ENCODE data around the gene BORCS5. TPM values are rescaled to one million over a fixed set of nuclear protein-coding genes. Genes with fewer than 3 reads are reported as not detected.

BORCS5 gene
- total and polyA plus RNA-seq, 2 of the 8 experiments (the other 6 are each of a cell fraction or from before 2014, with no cell fraction given): 8.3 to 17.4 TPM

DNA sequence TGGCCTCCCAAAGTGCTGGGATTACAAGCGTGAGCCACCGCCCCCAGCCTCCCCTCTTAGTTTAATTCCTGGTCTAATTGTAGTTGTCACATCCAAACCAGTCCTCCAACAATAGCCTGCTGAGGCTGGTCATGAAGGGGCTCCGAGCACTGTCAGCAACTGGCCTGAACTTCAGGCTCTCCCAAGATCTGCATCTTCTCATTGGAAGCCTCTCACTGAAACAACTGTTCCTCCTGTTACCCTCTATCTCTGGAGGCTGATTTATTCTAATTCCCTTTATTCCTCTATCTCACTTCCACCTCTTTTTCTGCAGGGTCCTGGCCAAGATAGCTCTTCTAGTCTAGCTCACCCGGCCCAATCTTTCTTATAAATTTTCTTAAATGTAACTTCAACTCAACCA lies 116.3 kb downstream of the BORCS5 start:
- 94% methylated on average over 4 of the region's 4 CpGs; no CpG with 5 or more reads in 1 of the 2 experiments for WGBS, 2 experiments (ENCODE audit: extremely low coverage in 1 of 2, insufficient coverage in 1 of 2, insufficient read length in 1 of 2, insufficient replicate concordance in 2 of 2, low coverage in 1 of 2, low lambda C conversion rate in 2 of 2, missing lambda C conversion rate in 1 of 2)

More for the DNA sequence above, 116.3 kb downstream of the BORCS5 start:
- Histone ChIP-seq H4K8ac (ENCODE audit: extremely low read depth, insufficient read depth, low read length) (no peak overlapping the region), H4K20me1 (replicated peaks in 1 of 2; ENCODE audit: control insufficient read depth in 1 of 2, insufficient read depth in 2 of 2, low read length in 2 of 2) (no peaks in the 10 kb centered on the region), H3K79me1 (ENCODE audit: low read depth, low read length) (no peaks in the 10 kb centered on the region; the same call in 1 of the 2 replicates), H2BK20ac (ENCODE audit: low read length) (no peak overlapping the region), H3K56ac (replicated peaks; ENCODE audit: insufficient read length, low read depth, low read length) (no peak overlapping the region), H3K9me3 (ENCODE audit: insufficient read depth in 2 of 2, low read depth in 1 of 2, low read length in 1 of 2) (peaks cover 7 to 10% of the 10 kb centered on the region in 2 experiments), H3K36me3 (ENCODE audit: control insufficient read depth in 2 of 4, insufficient read depth in 4 of 4, low read length in 3 of 4) (peaks cover 15 to 32% (median 30%) of the 10 kb centered on the region in 4 experiments), H2AK5ac (ENCODE audit: low read depth, low read length) (no peak overlapping the region), H4K91ac (replicated peaks; ENCODE audit: insufficient read length, low read length) (no peak overlapping the region), H3K23ac (ENCODE audit: insufficient read length) (no peak overlapping the region), H3K4me1 (replicated peaks in 1 of 4; ENCODE audit: control insufficient read depth in 3 of 4, insufficient read depth in 4 of 4, low read length in 3 of 4) (peaks cover 0 to 3% (median 0%) of the 10 kb centered on the region in 4 experiments; a peak in 2 of 7 replicates), H3K23me2 (ENCODE audit: low read depth, low read length) (no peaks in the 10 kb centered on the region), H3K4ac (replicated peaks; ENCODE audit: insufficient read length, low read depth, low read length) (no peak overlapping the region), H2BK12ac (ENCODE audit: low read depth, low read length) (no peak overlapping the region), H2BK15ac (ENCODE audit: low read length) (no peak overlapping the region), H3K9ac (replicated peaks in 1 of 4; ENCODE audit: extremely low read depth in 1 of 4, low read depth in 3 of 4, low read length in 3 of 4) (no peak overlapping the region), H2BK5ac (ENCODE audit: low read depth, low read length) (no peak overlapping the region), H3K4me3 (ENCODE audit: extremely low read depth in 1 of 4, insufficient read depth in 2 of 4, low read depth in 3 of 4, low read length in 4 of 4) (no peak overlapping the region), H2AFZ (ENCODE audit: low read length) (no peak overlapping the region), H3K14ac (ENCODE audit: insufficient read length) (no peak overlapping the region), H3K4me2 (ENCODE audit: insufficient read depth in 1 of 2, low read depth in 2 of 2, low read length in 2 of 2) (no peak overlapping the region), H3K27me3 (replicated peaks in 1 of 4; ENCODE audit: control insufficient read depth in 3 of 4, extremely low read depth in 1 of 4, insufficient read depth in 3 of 4, low read length in 3 of 4) (no peaks in the 10 kb centered on the region), H3K18ac (ENCODE audit: extremely low read depth, low read length) (no peak overlapping the region), H4K5ac (ENCODE audit: insufficient read length, low read depth, low read length) (no peak overlapping the region), H3K79me2 (ENCODE audit: control insufficient read depth in 1 of 2, insufficient read depth in 2 of 2, low read length in 2 of 2) (no peaks in the 10 kb centered on the region; a peak in 1 of 4 replicates), H3K27ac (ENCODE audit: low read depth, low read length) (no peak overlapping the region), H2BK120ac (replicated peaks; ENCODE audit: low read depth, low read length) (no peak overlapping the region)
- ChIA-PET POLR2A (ENCODE audit: partially characterized antibody) (interaction anchor here (1.1 kb wide), 1 partner anchor 17 kb away, joined by 3 read pairs; no protein-coding TSS in a partner anchor), CTCF (ENCODE audit: partially characterized antibody) (interaction anchor here (1.0 to 2.0 kb wide), 6 partner anchors 13 to 232 kb away, joined by 3 to 7 read pairs (median 4); no protein-coding TSS in a partner anchor)
- DNase-seq (ENCODE audit: low read depth in 1 of 2, low spot score in 2 of 2) (no peak), FAIRE-seq (no peak)
- TF ChIP-seq SP2 (IDR thresholded peaks at IDR 0.05; ENCODE audit: low read length): no peak
- no peak for TF ChIP-seq KDM5A (IDR thresholded peaks at IDR 0.05; ENCODE audit: low read length)
- TF ChIP-seq NRF1 (IDR thresholded peaks at IDR 0.05; ENCODE audit: low read depth, low read length): no peak
- no peak for TF ChIP-seq CHD2 (IDR thresholded peaks at IDR 0.05; ENCODE audit: low read length)
- TF ChIP-seq YY1 (IDR thresholded peaks at IDR 0.05; ENCODE audit: low read depth, low read length): no peak
- TF ChIP-seq POLR2A (IDR thresholded peaks at IDR 0.05; ENCODE audit: control extremely low read depth in 1 of 2, low read depth in 2 of 2, low read length in 2 of 2): no peak
- no peak for TF ChIP-seq TCF12 (IDR thresholded peaks at IDR 0.05; ENCODE audit: low read depth, low read length)
- TF ChIP-seq RFX5 (IDR thresholded peaks at IDR 0.05; ENCODE audit: borderline replicate concordance, low read depth, low read length): no peak
- no peak for TF ChIP-seq ASH2L (IDR thresholded peaks at IDR 0.05; ENCODE audit: low read length)
- TF ChIP-seq EZH2 (IDR thresholded peaks at IDR 0.05; ENCODE audit: low read depth, low read length, severe bottlenecking): no peak
- no peak for TF ChIP-seq GABPA (IDR thresholded peaks at IDR 0.05; ENCODE audit: borderline replicate concordance, insufficient read depth, low read length)
- no peak for TF ChIP-seq TAF7 (optimal IDR thresholded peaks at IDR 0.05; ENCODE audit: borderline replicate concordance, low read depth, low read length)
